WTC11 (cell line): ENCODE measurements around the gene MAML3.

Experiments
- CBFB ChIP-seq: sonication (generic); formaldehyde crosslinking; IDR thresholded peaks from 2 replicates; pipeline ENCODE4 v1.8.1; 2022; ENCODE audit warnings: mild to moderate bottlenecking, low read depth, missing genetic modification reagents
- E2F4 ChIP-seq: sonication (generic); formaldehyde crosslinking; IDR thresholded peaks from 2 replicates; pipeline ENCODE4 v1.8.1; 2022; ENCODE audit warnings: low read depth, mild to moderate bottlenecking, moderate library complexity, missing genetic modification reagents, borderline replicate concordance
- EMX1 ChIP-seq: fragments of 250-450 bp; sonication (Bioruptor Pico); IDR thresholded peaks from 2 replicates; pipeline ENCODE4 v1.8.0; 2021; ENCODE audit warnings: mild to moderate bottlenecking
- NFE2L1 ChIP-seq: sonication (generic); formaldehyde crosslinking; IDR thresholded peaks from 2 replicates; pipeline ENCODE4 v1.8.1; 2023; ENCODE audit warnings: missing genetic modification reagents
- NR1H2 ChIP-seq: sonication (generic); formaldehyde crosslinking; IDR thresholded peaks from 2 replicates; pipeline ENCODE4 v1.9.0; 2021; ENCODE audit warnings: mild to moderate bottlenecking, moderate library complexity, missing genetic modification reagents
- SP1 ChIP-seq: sonication (generic); formaldehyde crosslinking; conservative IDR thresholded peaks from 2 replicates; pipeline ENCODE4 v1.8.1; 2022; ENCODE audit warnings: missing genetic modification reagents
- TEAD1 ChIP-seq: sonication (generic); formaldehyde crosslinking; IDR thresholded peaks from 2 replicates; pipeline ENCODE4 v1.8.0; 2022; ENCODE audit warnings: mild to moderate bottlenecking, missing genetic modification reagents
- ZMAT4 ChIP-seq: fragments of 250-450 bp; sonication (Bioruptor Pico); IDR thresholded peaks from 2 replicates; pipeline ENCODE4 v1.9.0; 2021; ENCODE audit warnings: mild to moderate bottlenecking
- TF ChIP-seq, protein P1 (sequence below): fragments of 200-600 bp; IDR thresholded peaks from 2 replicates; pipeline ENCODE4 v1.8.0; 2022; ENCODE audit warnings: antibody characterized with exemption
- TF ChIP-seq, protein P2 (sequence below): sonication (generic); formaldehyde crosslinking; IDR thresholded peaks from 2 replicates; pipeline ENCODE4 v1.8.1; 2023; ENCODE audit warnings: mild to moderate bottlenecking, missing genetic modification reagents
- TF ChIP-seq, protein P3 (sequence below): sonication (generic); formaldehyde crosslinking; IDR thresholded peaks from 2 replicates; pipeline ENCODE4 v1.8.1; 2023; ENCODE audit warnings: mild to moderate bottlenecking, missing genetic modification reagents, moderate library complexity
- TF ChIP-seq, protein P4 (sequence below): sonication (generic); formaldehyde crosslinking; conservative IDR thresholded peaks from 2 replicates; pipeline ENCODE4 v1.8.1; 2022; ENCODE audit warnings: mild to moderate bottlenecking, missing genetic modification reagents
- TF ChIP-seq, protein P5 (sequence below): sonication (generic); formaldehyde crosslinking; IDR thresholded peaks from 2 replicates; pipeline ENCODE4 v1.8.0; 2022; ENCODE audit warnings: mild to moderate bottlenecking, missing genetic modification reagents

- TF ChIP-seq, protein P1, sequence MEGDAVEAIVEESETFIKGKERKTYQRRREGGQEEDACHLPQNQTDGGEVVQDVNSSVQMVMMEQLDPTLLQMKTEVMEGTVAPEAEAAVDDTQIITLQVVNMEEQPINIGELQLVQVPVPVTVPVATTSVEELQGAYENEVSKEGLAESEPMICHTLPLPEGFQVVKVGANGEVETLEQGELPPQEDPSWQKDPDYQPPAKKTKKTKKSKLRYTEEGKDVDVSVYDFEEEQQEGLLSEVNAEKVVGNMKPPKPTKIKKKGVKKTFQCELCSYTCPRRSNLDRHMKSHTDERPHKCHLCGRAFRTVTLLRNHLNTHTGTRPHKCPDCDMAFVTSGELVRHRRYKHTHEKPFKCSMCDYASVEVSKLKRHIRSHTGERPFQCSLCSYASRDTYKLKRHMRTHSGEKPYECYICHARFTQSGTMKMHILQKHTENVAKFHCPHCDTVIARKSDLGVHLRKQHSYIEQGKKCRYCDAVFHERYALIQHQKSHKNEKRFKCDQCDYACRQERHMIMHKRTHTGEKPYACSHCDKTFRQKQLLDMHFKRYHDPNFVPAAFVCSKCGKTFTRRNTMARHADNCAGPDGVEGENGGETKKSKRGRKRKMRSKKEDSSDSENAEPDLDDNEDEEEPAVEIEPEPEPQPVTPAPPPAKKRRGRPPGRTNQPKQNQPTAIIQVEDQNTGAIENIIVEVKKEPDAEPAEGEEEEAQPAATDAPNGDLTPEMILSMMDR: no peak
- TF ChIP-seq SP1 (CRISPR knock-in tag) (no peak), E2F4 (CRISPR knock-in tag) (no peak), EMX1 (CRISPR knock-in tag) (no peak), ZMAT4 (no peak), CBFB (CRISPR knock-in tag) (no peak), TEAD1 (no peak), NR1H2 (CRISPR knock-in tag) (no peak), NFE2L1 (CRISPR knock-in tag) (no peak)
- TF ChIP-seq, protein P2, sequence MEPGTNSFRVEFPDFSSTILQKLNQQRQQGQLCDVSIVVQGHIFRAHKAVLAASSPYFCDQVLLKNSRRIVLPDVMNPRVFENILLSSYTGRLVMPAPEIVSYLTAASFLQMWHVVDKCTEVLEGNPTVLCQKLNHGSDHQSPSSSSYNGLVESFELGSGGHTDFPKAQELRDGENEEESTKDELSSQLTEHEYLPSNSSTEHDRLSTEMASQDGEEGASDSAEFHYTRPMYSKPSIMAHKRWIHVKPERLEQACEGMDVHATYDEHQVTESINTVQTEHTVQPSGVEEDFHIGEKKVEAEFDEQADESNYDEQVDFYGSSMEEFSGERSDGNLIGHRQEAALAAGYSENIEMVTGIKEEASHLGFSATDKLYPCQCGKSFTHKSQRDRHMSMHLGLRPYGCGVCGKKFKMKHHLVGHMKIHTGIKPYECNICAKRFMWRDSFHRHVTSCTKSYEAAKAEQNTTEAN (CRISPR knock-in tag): no peak
- TF ChIP-seq, protein P3, sequence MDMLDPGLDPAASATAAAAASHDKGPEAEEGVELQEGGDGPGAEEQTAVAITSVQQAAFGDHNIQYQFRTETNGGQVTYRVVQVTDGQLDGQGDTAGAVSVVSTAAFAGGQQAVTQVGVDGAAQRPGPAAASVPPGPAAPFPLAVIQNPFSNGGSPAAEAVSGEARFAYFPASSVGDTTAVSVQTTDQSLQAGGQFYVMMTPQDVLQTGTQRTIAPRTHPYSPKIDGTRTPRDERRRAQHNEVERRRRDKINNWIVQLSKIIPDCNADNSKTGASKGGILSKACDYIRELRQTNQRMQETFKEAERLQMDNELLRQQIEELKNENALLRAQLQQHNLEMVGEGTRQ (CRISPR knock-in tag): no peak
- TF ChIP-seq, protein P4, sequence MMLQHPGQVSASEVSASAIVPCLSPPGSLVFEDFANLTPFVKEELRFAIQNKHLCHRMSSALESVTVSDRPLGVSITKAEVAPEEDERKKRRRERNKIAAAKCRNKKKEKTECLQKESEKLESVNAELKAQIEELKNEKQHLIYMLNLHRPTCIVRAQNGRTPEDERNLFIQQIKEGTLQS (CRISPR knock-in tag): no peak
- TF ChIP-seq, protein P5, sequence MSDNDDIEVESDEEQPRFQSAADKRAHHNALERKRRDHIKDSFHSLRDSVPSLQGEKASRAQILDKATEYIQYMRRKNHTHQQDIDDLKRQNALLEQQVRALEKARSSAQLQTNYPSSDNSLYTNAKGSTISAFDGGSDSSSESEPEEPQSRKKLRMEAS (CRISPR knock-in tag): no peak
Measured at GRCh38 chr4:139904406-139904805, 249.6 kb downstream of the MAML3 start.
